Upper lobe of right lung (tissue), 1 donor: ENCODE measurements around the gene ITGA8. TPM values are rescaled to one million over a fixed set of nuclear protein-coding genes. Genes with fewer than 3 reads are reported as not detected.
"Not testable (repeated sequence)": the region's sequence is repeated elsewhere in the genome, so short reads cannot be mapped to it uniquely, and the experiment has no call there.

ENCODE experiments used
- ATAC-seq: fragments of 200-7000 bp; cut with Tn5 transposase; one replicate; pipeline ENCODE4 v1.9.1; 2020; ENCODE audit warnings: mild to moderate bottlenecking, moderate library complexity
- DNase-seq: peaks from one replicate; pipeline ENCODE4 v3.0.0-alpha.2; 2020
- H3K27ac ChIP-seq: fragments of 200-600 bp; one replicate; pipeline ENCODE4 v1.8.0; 2022
- H3K27me3 ChIP-seq: fragments of 200-600 bp; one replicate; pipeline ENCODE4 v1.8.0; 2022; ENCODE audit warnings: mild to moderate bottlenecking
- H3K36me3 ChIP-seq: fragments of 200-600 bp; one replicate; pipeline ENCODE4 v1.8.0; 2022
- H3K4me1 ChIP-seq: fragments of 200-600 bp; one replicate; pipeline ENCODE4 v1.8.0; 2022
- H3K4me3 ChIP-seq: fragments of 200-600 bp; one replicate; pipeline ENCODE4 v1.8.0; 2022; ENCODE audit warnings: mild to moderate bottlenecking
- H3K9me3 ChIP-seq: fragments of 200-600 bp; one replicate; pipeline ENCODE4 v1.8.0; 2022
- CTCF ChIP-seq: fragments of 200-600 bp; IDR thresholded peaks from one replicate; pipeline ENCODE4 v1.8.0; 2022; ENCODE audit warnings: antibody characterized with exemption
- intact Hi-C: fragments of 100-400 bp; cut with DNase I; formaldehyde crosslinking; loops from one replicate; pipeline ENCODE4 v1.11.0; 2022
- total RNA-seq: library from RNA; stranded (reverse); fragmentation: NEBNext Ultra II Directional; extraction: Animal tissue kit (Norgen Biotek cat#: 25700); gene quantifications from one replicate; pipeline ENCODE4 v1.2.1, GENCODE V29; 2021
- donor health status: DM: no; HTN: yes; CAD: no; lungs with severe emphysema.

Gene ITGA8
- total RNA-seq, 1 donor from 2014 or later, result 33.9 TPM

DNA sequence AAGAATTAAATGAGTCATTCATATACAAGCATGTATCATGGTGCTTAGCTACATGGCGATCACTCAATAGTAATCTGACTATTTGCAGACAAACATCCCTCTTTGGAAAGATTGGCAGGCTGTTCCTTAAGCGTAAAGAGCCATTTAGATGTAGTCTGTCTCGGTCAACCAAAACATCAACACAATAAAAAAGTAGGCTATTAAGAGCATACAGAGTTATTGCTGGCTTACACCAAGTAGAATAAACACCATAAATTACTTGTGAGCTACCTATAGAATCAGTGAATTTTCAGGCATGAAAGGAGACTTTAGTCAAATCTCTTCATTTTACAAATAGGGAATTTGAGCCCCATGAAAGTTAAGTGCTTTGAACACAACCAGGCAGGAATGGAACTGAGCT, 176.9 kb downstream of the ITGA8 start:
- TF ChIP-seq CTCF, result no peak
- intact Hi-C loops, result no loop called here
- Histone ChIP-seq H3K4me1 (no peaks in the 10 kb centered on the region), H3K27ac (no peak overlapping the region), H3K36me3 (no peaks in the 10 kb centered on the region), H3K4me3 (no peak overlapping the region), H3K27me3 (no peaks in the 10 kb centered on the region), H3K9me3 (no peaks in the 10 kb centered on the region)
- DNase-seq (no peak), ATAC-seq (no peak)

DNA sequence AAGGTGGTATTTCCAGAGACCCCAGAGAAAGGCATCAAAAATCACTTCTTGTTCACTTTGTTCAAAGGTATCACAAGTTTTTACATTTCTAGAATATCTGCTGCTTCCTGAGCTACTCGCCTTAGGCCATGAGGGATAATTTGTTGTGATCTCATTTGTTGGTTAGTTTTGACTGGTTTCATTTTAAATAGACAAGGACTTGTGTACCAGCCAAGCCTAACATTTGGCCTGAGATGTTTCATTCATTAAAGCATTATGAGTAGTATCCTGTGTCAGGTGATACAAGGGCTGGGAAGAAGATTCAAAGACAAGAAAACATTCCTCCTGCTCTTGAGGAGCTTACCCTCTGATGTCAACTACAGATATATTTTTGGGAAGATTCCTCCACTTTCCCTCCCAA, 178.3 kb downstream of the ITGA8 start:
- ATAC-seq (no peak), DNase-seq (no peak)
- Histone ChIP-seq H3K27me3 (no peaks in the 10 kb centered on the region), H3K27ac (no peak overlapping the region), H3K9me3 (no peaks in the 10 kb centered on the region), H3K4me1 (no peaks in the 10 kb centered on the region), H3K36me3 (no peaks in the 10 kb centered on the region), H3K4me3 (no peak overlapping the region)
- intact Hi-C loops, result no loop called here
- no peak for TF ChIP-seq CTCF

- intact Hi-C loops, result no loop called here
- no peak overlapping the region for H3K27ac ChIP-seq
- no peaks in the 10 kb centered on the region for H3K27me3 ChIP-seq
- H3K4me1 ChIP-seq, result no peaks in the 10 kb centered on the region
- H3K4me3 ChIP-seq, result no peak overlapping the region
- H3K9me3 ChIP-seq, result no peaks in the 10 kb centered on the region
- TF ChIP-seq CTCF, result no peak
- H3K36me3 ChIP-seq, result no peaks in the 10 kb centered on the region
- ATAC-seq, result no peak
- DNase-seq, result no peak
Measured at GRCh38 chr10:15540727-15541126, 179.0 kb downstream of the ITGA8 start.

DNA sequence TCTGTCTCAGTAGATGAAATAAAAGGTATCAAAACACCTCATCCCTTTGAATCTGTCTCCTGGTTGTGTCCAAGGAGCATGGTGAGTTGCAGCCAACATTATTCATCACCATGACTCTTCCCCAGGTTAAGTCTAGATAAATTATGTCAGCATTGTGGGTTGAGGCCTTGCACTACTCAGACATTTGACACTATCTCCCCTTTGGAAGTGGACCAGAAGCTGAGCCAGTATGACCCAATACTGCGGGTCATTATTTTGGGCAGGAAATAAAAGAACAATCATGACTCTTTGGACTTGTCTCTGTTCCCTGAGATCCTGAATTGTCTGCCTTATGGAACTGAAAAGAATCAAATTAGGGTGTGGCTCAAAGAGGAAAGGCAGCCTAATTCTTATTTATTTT, 180.5 kb downstream of the ITGA8 start:
- DNase-seq, result no peak
- Histone ChIP-seq H3K36me3 (no peaks in the 10 kb centered on the region), H3K4me3 (no peak overlapping the region), H3K9me3 (no peaks in the 10 kb centered on the region), H3K27ac (no peak overlapping the region), H3K4me1 (no peaks in the 10 kb centered on the region), H3K27me3 (no peaks in the 10 kb centered on the region)
- TF ChIP-seq CTCF, result no peak
- no peak for ATAC-seq
- intact Hi-C loops, result no loop called here

GRCh38 chr10:15534928-15535538, 184.7 kb downstream of the ITGA8 start:
- H3K4me1 ChIP-seq, H3K27ac ChIP-seq, intact Hi-C loops, H3K27me3 ChIP-seq, ATAC-seq, H3K36me3 ChIP-seq, H3K4me3 ChIP-seq, DNase-seq, H3K9me3 ChIP-seq: not testable (repeated sequence)

- Histone ChIP-seq H3K4me1 (no peaks in the 10 kb centered on the region), H3K27ac (no peak overlapping the region), H3K27me3 (no peaks in the 10 kb centered on the region), H3K9me3 (no peaks in the 10 kb centered on the region), H3K36me3 (no peaks in the 10 kb centered on the region), H3K4me3 (no peak overlapping the region)
- ATAC-seq, result no peak
- intact Hi-C loops, result no loop called here
- TF ChIP-seq CTCF, result no peak
- DNase-seq, result no peak
Measured at GRCh38 chr10:15531927-15532722, 187.6 kb downstream of the ITGA8 start.
